Ishikawa (cell line): Measurements from ENCODE around the gene PNPLA6.

Source experiments
- FOXM1 ChIP-seq: IDR thresholded peaks from 2 replicates; pipeline ENCODE4 v1.6.1; 2012; ENCODE audit warnings: low read depth, borderline replicate concordance
- REST ChIP-seq: IDR thresholded peaks from 2 replicates; pipeline ENCODE4 v1.6.1; 2012; ENCODE audit warnings: low read depth, mild to moderate bottlenecking
- YY1 ChIP-seq: IDR thresholded peaks from 2 replicates; pipeline ENCODE4 v1.6.1; 2012; ENCODE audit warnings: low read depth

- TF ChIP-seq FOXM1 (no peak), REST (no peak), YY1 (no peak)
These were observed 30.2 kb upstream of the PNPLA6 start for GRCh38 chr19:7505288-7505681.
